HG02973 (cell line): ENCODE data around the gene NVL.
"Not testable (repeated sequence)": the region's sequence is repeated elsewhere in the genome, so short reads cannot be mapped to it uniquely, and the experiment has no call there.

Experiments used
- ATAC-seq: cut with Tn5 transposase; IDR thresholded peaks from one replicate; pipeline ENCODE4 v1.9.1; 2021; ENCODE audit warnings: moderate library complexity; ENCODE audit not compliant: unreplicated experiment

Gene NVL

DNA sequence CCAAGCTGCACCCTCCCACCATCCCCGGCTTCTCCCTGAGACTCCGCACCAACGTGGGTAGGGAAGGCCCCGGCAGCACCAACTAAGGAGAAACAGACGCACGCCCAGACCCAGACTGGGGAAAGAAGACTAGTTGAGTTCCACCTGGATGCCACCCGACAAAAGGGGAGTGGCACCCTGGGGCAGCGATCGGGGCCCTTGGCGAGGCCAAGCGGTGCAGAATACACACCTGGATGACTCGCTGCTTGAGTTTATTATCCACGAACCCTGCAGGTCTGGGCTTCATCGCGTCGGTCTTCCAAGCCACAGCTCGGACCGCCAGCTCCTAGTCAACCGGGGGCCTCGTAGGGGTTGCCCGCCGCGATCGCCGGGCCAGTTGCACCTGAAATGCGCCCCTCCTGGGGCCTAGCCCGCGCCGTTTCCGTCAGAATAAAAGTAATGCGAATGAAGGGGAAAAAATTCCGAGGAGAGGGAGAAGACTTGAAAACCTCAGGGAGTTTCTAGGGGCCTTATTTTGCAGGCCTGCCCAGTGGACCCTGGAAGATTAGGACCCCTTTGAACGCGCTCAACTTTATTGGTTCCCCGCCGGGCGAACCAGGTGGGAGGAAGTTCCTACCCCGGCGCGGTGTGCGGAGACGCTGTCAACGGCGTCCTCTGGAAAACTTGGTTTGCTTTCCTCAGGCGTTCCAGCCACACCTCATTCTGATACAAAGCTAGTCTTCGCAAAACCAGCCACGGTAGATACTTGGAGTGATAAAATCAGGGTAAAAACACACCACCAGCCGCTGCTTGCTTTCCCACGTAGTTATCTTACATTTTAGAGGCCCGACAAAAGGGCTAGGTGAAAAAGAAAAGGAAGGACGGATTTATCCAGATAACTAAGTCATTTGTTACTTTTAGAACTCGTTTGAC, at the start of gene NVL:
Gene NVL, minus strand, starts transcription at position 331 of the 912 bp plus-strand sequence. Its CDS starts 45 bp downstream, at position 286.
- ATAC-seq: peak; percentile 72

DNA sequence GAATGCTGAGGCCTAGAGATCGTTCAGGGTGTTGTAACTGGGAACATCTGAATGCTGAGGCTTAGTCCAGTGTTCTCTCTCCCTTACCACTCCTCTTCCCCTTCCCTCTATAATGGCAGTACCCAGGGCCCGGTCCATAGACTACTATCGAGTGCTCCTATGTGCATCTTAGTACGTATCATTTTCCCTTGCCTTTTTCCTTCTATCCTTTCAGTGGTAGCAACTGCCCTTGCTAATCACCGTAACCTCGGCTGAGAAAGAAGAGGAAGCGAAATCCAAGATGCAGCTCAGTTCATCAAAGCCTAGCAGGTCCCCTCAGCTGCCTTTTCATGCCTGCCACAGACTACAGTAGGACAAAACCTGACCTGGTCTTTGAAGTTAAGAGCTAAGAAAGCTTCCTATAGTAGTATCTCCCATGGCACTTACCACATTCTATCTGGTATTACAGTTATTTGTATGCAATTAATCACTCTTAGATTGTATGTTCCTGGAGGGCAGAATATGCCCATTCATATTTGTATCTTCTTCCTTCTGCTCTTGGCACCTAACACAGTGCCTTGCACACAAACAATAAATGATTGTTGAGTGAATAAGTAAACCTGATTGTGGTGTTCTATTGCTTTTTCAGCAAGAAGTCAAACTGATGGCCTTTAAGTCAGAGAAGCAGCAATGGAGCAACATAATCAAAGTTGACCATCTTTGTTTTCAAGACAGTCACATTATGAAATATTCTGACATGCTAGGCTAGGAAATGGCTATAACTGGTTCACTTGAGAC, 49.1 kb upstream of the NVL start:
- peak; percentile 52 for ATAC-seq

DNA sequence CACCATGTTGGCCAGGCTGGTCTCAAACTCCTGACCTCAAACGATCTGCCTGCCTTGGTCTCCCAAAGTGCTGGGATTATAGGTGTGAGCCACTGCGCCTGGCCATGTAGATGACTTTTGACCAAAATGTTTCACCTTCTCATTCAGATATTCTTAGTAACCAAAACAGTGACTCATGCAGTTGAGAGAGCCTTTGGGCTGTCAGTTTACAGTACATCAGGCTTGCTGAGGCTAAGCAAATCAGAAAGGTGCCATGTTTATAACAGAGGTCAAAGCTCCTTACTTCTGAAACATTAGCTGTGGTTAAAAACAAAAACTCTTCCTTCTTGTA, 47.7 kb upstream of the NVL start:
- ATAC-seq: peak; percentile 39

DNA sequence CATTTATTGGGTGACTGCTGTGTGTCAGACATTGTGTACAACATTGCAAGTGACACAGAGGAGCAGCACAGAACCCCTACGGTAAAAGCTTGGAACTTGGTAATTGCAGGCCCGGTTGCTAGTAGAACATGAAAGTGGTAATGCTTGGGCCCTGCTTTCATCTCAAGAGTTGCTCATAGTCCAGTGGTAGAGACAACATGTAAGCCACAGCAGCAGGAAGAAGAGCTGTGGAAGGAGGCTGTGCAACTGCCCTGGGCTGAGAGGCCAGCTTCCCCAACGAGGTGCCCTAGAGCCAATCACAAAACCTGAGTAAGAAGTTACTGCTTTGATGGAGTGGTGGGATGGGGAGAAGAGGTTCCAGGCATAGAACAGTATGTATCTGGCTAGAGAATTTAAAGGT, 45.1 kb upstream of the NVL start:
- no peak for ATAC-seq

DNA sequence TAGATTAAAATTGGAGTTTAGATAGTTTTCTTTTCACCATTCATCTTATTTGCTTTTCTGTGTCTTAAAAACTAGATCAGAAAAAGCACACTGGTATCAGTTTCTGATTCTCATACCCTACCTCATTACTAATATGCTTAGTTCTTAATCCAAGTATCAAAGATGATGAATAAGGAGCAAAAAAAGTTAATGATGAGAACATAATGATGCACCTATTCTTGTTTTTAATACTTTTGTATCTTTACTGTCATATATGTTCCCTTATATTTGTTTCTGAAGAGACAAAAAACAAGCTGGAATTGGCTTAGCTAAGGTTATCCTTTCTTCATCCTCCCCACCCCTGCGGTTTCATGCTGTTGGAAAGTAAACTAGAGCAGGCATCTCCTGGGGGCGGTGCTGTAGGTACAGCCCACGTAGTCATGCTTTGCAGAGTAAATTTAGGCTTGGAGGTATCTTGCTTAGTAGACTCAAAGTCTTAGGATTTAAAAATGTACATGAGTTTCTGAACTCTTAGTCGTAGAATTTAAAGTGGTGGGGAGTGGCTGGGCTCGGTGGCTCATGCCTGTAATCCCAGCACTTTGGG, 43.1 kb upstream of the NVL start:
- no peak for ATAC-seq

DNA sequence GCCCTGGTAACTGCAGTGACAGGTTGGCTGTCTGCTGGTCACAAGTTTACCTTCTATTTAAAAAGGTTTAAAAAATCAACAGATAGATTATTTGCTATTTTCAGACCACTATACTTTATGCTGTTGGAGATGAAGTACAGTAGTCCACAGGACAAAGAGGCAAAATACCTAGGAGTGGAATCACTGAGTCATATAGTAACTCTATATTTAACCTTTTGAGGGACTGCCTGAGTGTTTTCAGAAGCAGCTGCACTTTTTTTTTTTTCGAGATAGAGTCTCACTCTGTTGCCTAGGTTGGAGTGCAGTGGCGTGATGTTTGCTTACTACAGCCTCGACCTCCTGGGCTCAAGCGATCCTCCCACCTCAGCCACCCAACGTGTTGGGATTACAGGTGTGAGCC, 38.4 kb upstream of the NVL start:
- peak; percentile 73 for ATAC-seq

DNA sequence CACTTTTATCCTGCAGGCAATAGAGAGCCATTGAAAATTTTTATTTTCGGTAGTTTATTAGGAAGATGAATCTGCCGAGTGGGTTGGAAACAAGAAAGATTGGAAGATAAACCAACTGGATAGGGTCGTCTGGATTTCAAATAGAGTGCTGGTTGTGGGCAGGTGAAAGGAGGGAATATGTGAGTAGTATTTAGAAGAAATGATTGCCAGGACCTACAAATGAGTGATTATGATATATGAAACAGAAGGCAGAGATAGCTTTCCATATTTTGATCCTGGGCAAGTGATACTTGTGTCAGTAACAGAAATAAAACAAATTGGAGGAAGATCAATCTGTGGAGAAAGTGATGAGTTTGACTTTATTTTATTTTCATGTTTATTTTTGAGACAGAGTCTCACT, 29.2 kb upstream of the NVL start:
- ATAC-seq: no peak

DNA sequence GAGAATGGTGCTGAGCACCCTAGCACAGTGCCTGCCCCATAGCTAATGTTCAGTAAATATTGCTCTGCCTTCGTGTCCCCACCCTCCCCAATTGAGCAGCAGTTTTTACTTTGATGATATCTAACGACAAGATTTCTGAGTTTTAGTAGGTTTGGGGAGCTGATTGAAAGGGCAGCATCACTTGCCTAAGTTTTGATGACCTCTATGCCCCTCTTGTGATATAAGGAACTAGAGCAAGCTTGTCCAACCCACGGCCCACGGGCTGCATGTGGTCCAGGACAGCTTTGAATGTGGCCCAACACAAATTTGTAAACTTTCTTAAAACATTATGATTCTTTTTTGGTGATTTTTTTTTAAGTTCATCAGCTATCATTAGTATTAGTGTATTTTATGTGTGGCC, 28.3 kb upstream of the NVL start:
- no peak for ATAC-seq

DNA sequence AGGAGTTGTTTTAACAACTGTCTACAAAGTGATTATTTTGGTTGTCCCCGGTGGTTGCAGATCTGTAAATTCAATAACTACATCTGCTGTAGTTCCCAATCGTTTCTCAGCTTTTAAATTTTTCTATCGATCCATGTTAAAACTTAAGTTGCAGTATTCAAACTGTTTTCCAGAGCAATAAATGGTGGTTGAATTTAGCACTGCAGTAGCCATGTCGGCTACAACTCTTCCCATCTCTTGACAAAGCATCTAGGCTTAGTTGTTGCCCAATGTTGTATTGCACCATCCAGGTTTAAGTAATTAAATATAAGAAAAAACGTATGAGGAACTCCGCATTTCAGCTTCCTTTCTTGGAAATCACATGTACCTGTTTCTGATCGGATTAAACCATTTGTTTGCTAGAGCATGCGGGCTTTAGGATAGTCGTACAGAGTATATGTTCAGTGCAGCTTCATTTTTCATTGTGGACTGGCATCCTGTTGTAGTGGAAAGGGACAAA, 27.7 kb upstream of the NVL start:
- no peak for ATAC-seq

DNA sequence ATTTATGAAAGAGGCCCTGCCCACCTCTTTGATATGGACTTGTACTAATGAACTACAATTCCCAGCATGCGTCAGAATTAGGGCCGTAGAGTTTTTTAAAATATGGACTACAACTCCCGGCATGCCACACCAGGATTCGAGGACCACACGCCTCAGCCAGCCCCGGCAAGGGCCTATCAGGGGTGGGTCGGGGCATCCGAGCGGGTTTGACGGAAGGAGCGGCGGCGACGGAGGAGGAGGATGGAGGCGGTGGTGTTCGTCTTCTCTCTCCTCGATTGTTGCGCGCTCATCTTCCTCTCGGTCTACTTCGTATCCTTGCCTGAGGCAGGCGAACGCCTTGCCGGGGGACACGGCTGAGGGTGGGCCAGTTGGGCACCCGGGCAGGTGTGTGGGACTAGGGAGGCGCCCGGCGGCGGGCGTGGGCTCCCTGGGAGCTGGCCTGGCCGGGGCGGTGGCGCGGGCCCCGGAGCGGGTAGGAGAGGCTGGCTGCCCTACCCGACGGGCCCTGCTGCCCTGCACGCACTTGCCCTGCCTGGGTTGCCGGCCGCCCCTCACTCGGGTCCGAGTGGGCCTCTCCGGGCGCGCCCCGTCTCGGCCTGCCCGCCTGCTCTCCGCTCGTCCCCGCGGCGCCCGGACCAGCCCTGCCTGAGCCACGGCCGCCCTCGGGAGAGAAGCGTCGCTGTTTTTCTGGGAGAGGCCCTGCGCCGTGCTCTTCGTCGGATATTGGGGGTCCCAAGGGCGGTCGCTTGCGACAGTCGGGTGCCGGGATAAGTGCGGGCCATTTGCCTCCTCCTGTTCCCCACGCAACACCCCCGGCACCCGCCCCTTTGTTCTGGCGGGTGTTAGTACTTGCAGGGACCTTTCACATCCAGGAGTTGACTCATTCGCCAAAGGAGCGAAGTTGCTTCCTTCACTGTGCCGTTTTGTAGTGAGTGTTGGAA, 27.0 kb upstream of the NVL start, which contains the start of gene CNIH4:
Gene CNIH4, plus strand, starts transcription at position 195 of the 941 bp plus-strand sequence. Its CDS starts 46 bp downstream, at position 241.
- ATAC-seq: peak; percentile 98

DNA sequence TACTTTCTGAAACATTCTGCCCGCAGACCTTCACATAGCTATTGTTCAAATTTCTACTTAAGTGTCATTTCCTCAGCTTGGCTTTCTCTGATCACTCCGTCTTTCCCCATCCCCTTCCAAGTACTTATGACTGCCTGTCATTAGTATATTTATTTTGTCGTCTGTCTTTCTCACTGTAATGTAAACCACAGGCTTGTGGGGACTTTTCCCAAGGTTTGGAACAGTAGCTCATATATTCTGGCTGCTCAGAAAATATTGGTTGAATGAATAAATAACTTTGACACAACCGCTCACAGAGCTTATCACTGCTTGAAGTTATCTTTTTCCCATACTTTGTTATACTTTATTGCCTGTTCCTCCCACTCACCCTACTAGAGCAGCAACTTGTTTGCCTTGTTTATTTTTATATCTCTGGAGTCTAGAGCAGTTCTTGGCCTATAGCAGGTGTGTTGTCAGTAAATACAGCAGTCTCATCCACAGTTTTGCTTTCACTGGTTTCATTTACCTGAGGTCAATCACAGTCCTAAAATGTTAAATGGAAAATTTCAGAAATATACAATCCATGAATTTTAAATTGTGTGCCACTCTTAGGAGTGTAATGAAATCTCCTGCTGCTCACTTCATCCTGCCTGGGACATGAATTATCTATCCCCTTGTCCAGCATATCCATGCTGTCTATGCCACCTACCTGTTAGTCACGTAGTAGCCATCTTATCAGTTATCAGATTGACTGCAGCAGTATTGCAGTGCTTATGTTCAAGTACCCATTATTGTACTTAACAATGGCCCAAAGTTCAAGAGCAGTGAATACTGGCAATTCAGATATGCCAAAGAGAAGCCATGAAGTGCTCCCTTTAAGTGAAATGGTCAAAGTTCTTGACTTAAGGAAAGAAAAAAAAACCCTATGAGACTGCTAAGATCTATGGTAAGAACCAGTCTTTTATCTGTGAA, 24.3 kb upstream of the NVL start:
- no peak for ATAC-seq

DNA sequence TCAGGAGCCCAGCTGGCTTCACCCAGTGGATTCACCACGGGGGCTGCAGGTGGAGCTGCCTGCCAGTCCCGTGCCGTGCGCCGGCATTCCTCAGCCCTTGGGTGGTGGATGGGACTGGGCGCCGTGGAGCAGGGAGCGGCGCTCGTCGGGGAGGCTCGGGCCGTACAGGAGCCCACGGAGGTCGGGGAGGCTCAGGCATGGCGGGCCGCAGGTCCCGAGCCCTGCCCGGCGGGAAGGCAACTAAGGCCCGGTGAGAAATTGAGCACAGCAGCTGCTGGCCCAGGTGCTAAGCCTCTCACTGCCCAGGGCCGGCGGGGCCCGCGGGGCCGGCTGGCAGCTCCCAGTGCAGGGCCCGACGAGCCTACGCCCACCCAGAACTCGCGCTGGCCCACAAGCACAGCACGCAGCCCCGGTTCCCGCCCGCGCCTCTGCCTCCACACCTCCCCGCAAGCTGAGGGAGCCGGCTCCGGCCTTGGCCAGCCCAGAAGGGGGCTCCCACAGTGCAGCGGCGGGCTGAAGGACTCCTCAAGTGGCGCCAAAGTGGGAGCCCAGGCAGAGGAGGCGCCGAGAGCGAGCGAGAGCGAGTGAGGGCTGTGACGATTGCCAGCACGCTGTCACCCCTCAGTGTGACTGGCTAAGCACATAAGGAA, 22.6 kb upstream of the NVL start:
- ATAC-seq: not testable (repeated sequence)

DNA sequence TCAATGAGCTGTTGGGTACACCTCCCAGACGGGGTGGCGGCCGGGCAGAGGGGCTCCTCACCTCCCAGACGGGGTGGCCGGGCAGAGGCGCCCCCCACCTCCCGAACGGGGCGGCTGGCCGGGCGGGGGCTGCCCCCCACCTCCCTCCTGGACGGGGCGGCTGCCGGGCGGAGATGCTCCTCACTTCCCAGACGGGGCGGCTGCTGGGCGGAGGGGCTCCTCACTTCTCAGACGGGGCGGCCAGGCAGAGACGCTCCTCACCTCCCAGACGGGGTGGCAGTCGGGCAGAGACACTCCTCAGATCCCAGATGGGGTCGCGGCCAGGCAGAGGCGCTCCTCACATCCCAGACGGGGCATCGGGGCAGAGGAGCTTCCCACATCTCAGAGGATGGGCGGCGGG, 19.7 kb upstream of the NVL start:
- ATAC-seq: not testable (repeated sequence)

DNA sequence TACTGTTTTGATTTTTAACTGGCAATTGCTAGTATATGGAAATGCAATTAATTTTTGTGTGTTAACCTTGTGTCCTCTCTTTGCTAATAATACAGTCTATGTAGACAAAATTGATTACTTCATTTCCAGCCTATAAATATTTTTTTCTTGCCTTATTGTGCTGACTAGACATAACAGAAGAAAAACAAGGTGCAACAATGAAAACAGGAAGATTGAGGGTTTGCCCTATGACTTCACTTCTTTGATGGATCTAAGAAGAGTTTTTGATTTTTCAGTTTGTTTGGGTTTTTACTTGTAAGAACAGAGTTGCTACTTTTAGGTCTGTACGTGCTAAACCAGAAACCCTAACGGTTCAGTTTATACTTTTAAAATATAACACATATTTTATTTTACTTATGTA, 18.2 kb upstream of the NVL start:
- no peak for ATAC-seq

DNA sequence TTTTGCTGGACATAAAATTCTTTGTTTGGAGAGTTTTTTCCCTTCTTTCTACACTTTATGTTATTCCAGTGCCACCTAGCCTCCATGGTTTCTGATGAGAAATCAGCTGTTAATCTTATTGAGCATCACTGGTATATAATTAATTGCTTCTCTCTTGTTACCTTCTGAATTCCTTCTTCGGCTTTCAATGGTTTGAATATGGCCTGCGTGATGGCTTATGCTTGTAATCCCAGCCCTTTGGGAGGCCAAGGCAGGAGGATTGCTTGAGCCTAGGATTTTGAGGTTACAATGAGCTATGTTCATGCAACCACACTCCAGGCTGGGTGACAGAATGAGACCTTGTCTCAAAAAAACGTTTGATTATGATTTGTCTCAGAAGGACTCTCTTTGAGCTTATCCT, 13.7 kb upstream of the NVL start:
- ATAC-seq: no peak

DNA sequence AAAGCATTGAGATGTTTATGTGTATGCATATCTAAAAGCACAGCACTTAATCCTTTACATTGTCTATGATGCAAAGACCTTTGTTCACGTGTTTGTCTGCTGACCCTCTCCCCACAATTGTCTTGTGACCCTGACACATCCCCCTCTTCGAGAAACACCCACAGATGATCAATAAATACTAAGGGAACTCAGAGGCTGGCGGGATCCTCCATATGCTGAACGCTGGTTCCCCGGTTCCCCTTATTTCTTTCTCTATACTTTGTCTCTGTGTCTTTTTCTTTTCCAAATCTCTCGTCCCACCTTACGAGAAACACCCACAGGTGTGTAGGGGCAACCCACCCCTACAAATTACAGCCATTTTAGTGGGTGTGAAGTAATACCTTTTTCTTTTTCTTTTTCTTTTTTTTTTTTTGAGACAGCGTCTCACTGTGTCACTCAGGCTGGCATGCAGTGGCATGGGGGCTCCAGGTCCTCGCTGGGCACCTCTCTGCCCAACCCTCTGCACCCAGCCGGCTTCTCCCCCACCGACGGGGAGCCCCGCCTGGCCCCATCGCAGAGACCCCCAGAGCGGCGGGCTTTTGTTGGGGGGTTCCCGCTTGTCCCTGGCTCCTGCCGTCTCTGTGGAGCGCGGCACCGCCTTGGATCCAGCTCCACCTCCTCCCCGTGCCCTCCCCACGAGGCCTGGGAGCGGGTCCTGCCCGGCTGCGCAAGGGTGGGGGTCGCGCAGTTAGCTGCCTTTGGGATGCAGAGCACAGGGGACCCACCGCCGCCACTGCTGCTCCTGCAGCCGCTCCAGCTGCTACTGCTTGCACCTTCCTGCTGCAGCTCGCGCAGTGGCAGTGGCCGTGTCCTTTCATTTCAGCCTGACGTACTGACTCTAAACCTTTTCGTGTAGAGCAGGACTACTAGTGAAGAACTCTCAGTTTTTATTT, 10.7 kb upstream of the NVL start:
- ATAC-seq: peak; percentile 74

DNA sequence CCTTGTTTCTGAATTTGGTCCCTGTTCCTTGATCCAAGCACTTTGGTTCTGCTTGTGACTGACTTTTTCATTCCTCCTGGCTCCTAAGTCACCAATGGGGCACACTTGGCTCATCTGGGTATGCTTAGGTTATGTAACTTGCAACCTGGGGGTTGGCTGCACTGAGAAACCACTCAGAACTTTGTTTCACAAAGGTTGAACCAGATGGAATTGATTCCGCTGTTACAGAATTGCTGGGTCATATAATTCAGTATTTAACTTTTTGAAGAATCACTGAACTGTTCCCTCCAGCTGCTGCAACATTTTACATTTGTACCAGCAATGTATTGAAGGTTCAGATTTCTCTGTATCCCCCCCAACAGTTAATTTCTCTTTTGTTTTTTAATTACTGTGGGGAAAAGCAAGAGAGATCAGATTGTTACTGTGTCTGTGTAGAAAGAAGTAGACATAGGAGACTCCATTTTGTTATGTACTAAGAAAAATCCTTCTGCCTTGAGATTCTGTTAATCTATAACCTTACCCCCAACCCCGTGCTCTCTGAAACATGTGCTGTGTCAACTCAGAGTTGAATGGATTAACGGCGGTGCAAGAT, 9.6 kb upstream of the NVL start:
- ATAC-seq: no peak
